HepG2 (cell line): ENCODE data around the gene GJD3. TPM values are rescaled to one million over a fixed set of nuclear protein-coding genes. Genes with fewer than 3 reads are reported as not detected.

Experiments used
- GTF2F1 ChIP-seq: fragments of 150-350 bp; IDR thresholded peaks from 2 replicates; pipeline ENCODE4 v1.6.1; 2014; ENCODE audit warnings: low read length
- LRRFIP1 ChIP-seq: sonication (generic); formaldehyde crosslinking; conservative IDR thresholded peaks from 2 replicates; pipeline ENCODE4 v1.4.0; 2020; ENCODE audit warnings: missing genetic modification reagents
- MXI1 ChIP-seq: IDR thresholded peaks from 3 replicates; pipeline ENCODE4 v1.6.1; 2012; ENCODE audit warnings: low read depth, low read length, inconsistent platforms, borderline replicate concordance
- NFKBIZ ChIP-seq: IDR thresholded peaks from 2 replicates; pipeline ENCODE4 v1.6.1; 2018; ENCODE audit warnings: missing genetic modification reagents, missing compliant biosample characterization
- PHF20 ChIP-seq: sonication (generic); formaldehyde crosslinking; IDR thresholded peaks from 2 replicates; pipeline ENCODE4 v1.5.0; 2020; ENCODE audit warnings: mild to moderate bottlenecking, missing genetic modification reagents
- RBAK ChIP-seq: sonication (generic); formaldehyde crosslinking; IDR thresholded peaks from 2 replicates; pipeline ENCODE4 v1.5.1; 2020; ENCODE audit warnings: mild to moderate bottlenecking, missing genetic modification reagents
- SKIL ChIP-seq: sonication (generic); formaldehyde crosslinking; IDR thresholded peaks from 2 replicates; pipeline ENCODE4 v1.8.0; 2022; ENCODE audit warnings: missing genetic modification reagents, mild to moderate bottlenecking, moderate library complexity, borderline replicate concordance
- TFAP4 ChIP-seq: sonication (generic); IDR thresholded peaks from 2 replicates; pipeline ENCODE4 v1.6.1; 2016; ENCODE audit warnings: low read depth, borderline replicate concordance
- THAP9 ChIP-seq: sonication (generic); formaldehyde crosslinking; IDR thresholded peaks from 2 replicates; pipeline ENCODE4; 2020; ENCODE audit warnings: missing genetic modification reagents, mild to moderate bottlenecking, borderline replicate concordance
- ZNF282 ChIP-seq: fragments of 450-650 bp; IDR thresholded peaks from 2 replicates; pipeline ENCODE4 v1.6.1; 2018; ENCODE audit not compliant: partially characterized antibody
- ZNF503 ChIP-seq: sonication (generic); formaldehyde crosslinking; IDR thresholded peaks from 2 replicates; pipeline ENCODE4 v1.4.0; 2020; ENCODE audit warnings: missing genetic modification reagents
- ZNF557 ChIP-seq: sonication (generic); formaldehyde crosslinking; IDR thresholded peaks from 2 replicates; pipeline ENCODE4 v1.4.0; 2020; ENCODE audit warnings: missing genetic modification reagents
- ZNF672 ChIP-seq: sonication (generic); formaldehyde crosslinking; IDR thresholded peaks from 2 replicates; pipeline ENCODE4 v1.8.1; 2022; ENCODE audit warnings: missing genetic modification reagents
- ZNF780A ChIP-seq: sonication (generic); formaldehyde crosslinking; IDR thresholded peaks from 2 replicates; pipeline ENCODE4 v1.8.0; 2022; ENCODE audit warnings: mild to moderate bottlenecking, missing genetic modification reagents, moderate library complexity
- ZNF784 ChIP-seq: sonication (generic); formaldehyde crosslinking; IDR thresholded peaks from 2 replicates; pipeline ENCODE4 v1.5.1; 2020; ENCODE audit warnings: missing genetic modification reagents, mild to moderate bottlenecking, borderline replicate concordance
- polyA plus RNA-seq, 8 experiments: library from polyadenylated mRNA; depleted of rRNA in 3 of 8; stranded (reverse) in 7 of 8; unstranded in 1 of 8; fragments of >200 nt; fragmentation: Illumina TruSeq in 4 of 8; extraction: Trizol in 4 of 8; gene quantifications; 2 replicates each; pipeline versions ENCODE4 v1.2.1 to v1.2.3, GENCODE V29; 2011 to 2016; ENCODE audit warnings: low read depth in 4 of 8, missing spikeins in 1 of 8, mixed read lengths in 1 of 8; ENCODE audit not compliant: insufficient read depth in 1 of 8
- total RNA-seq, 5 experiments: library from RNA; depleted of rRNA; stranded (reverse); fragments of >200 nt; fragmentation: Illumina TruSeq; extraction: Trizol; gene quantifications; 2 replicates each; pipeline ENCODE4 v1.2.3, GENCODE V29; 2016; ENCODE audit warnings: low read depth in 1 of 5

Gene GJD3
- total and polyA plus RNA-seq, 2 of the 13 experiments (the other 11 are each of a cell fraction or from before 2014, with no cell fraction given) = not detected

GRCh38 chr17:40331743-40332641 lies 32.5 kb downstream of the GJD3 start (continued):
- no peak for TF ChIP-seq THAP9 (CRISPR knock-in tag)
- no peak for TF ChIP-seq ZNF784 (CRISPR knock-in tag)
- TF ChIP-seq ZNF503 (CRISPR knock-in tag) = no peak
- TF ChIP-seq ZNF672 (CRISPR knock-in tag) = no peak
- TF ChIP-seq PHF20 (CRISPR knock-in tag) = no peak
- TF ChIP-seq ZNF780A = no peak
- no peak for TF ChIP-seq NFKBIZ (CRISPR knock-in tag)
- TF ChIP-seq SKIL (CRISPR knock-in tag) = no peak; the same call in 1 of the 2 replicates
- TF ChIP-seq MXI1 = no peak
- TF ChIP-seq GTF2F1 = no peak
- TF ChIP-seq TFAP4 = peak; percentile 65; the same call in 1 of the 2 replicates
- no peak for TF ChIP-seq ZNF282
- TF ChIP-seq RBAK (CRISPR knock-in tag) = no peak
- no peak for TF ChIP-seq ZNF557
- no peak for TF ChIP-seq LRRFIP1 (CRISPR knock-in tag)
